Right ventricle myocardium superior (tissue), 1 donor: ENCODE data around the gene RNF145. TPM values are rescaled to one million over a fixed set of nuclear protein-coding genes. Genes with fewer than 3 reads are reported as not detected.
A peak's percentile ranks its signal among the peaks of the same experiment; 100 is the strongest.
"Not testable (repeated sequence)": the region's sequence is repeated elsewhere in the genome, so short reads cannot be mapped to it uniquely, and the experiment has no call there.

ENCODE experiments used
- ATAC-seq: fragments of 200-7000 bp; cut with Tn5 transposase; one replicate; pipeline ENCODE4 v1.9.1; 2020; ENCODE audit warnings: mild to moderate bottlenecking; ENCODE audit not compliant: poor library complexity
- DNase-seq: peaks from one replicate; pipeline ENCODE4 v3.0.0-alpha.2; 2020
- intact Hi-C: fragments of 100-400 bp; cut with DNase I; formaldehyde crosslinking; loops from one replicate; pipeline ENCODE4 v1.11.2; 2022
- total RNA-seq: library from RNA; stranded (reverse); fragmentation: NEBNext Ultra II Directional; extraction: Animal tissue kit (Norgen Biotek cat#: 25700); gene quantifications from one replicate; pipeline ENCODE4 v1.2.1, GENCODE V29; 2021
- donor health status: DM: no; HTN: yes; CAD: no; lungs with severe emphysema.

Gene RNF145
- total RNA-seq, 1 donor from 2014 or later = 20.7 TPM

GRCh38 chr5:159174511-159175168 is 34.7 kb downstream of the RNF145 start:
- ATAC-seq = peak; percentile 83
- DNase-seq = no peak
- intact Hi-C loops = loop anchor here (5.0 kb wide), 1 partner anchor 33 kb away; the partner anchor contains the start of gene RNF145

GRCh38 chr5:159171274-159171673 is 38.1 kb downstream of the RNF145 start:
- ATAC-seq (no peak), DNase-seq (no peak)
- intact Hi-C loops = loop anchor here (5.0 kb wide), 1 partner anchor 36 kb away; the partner anchor contains the start of gene RNF145

DNA sequence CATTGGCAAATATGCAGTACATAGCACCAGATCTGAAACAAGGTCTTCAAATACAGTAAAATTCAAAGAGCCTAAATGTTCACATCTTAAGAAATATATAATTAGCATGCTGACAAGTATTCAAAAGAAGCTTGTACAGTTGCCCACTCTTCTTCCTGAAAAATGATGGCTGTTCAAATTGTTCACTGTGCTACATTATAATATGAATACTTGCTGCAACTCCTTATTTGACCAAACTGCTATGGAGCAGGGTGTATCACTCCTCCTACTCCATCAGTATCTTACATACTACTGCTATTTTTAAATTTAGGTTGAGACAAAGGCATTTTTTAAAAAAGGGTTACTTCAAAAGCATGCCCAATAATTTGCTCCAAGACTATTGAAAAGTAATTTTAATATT is 39.3 kb downstream of the RNF145 start:
- intact Hi-C loops = loop anchor here (5.0 kb wide), 1 partner anchor 37 kb away; the partner anchor contains the start of gene RNF145
- ATAC-seq (no peak), DNase-seq (no peak)

- ATAC-seq (no peak), DNase-seq (no peak)
- intact Hi-C loops = no loop called here
Measured at GRCh38 chr5:159166416-159166815, 42.9 kb downstream of the RNF145 start.

DNA sequence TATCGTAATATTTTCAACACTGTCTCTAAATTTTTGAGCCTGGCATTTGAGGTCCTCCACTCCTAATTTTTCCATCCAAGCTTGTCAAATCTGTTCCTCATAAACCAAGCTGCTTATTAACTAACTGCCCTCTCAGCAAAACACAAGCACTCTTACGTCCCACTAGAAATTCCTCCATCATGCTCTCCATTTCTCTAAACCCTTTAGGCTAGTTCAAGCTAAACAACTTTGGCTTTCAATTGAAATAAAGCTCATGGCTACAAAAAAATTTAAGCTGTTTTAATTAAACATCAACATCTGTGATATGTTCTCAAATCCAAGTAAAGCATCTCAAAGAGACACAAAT is 45.7 kb downstream of the RNF145 start:
- intact Hi-C loops = loop anchor here (5.0 kb wide), 1 partner anchor 99 kb away; the partner anchor contains the start of gene UBLCP1
- ATAC-seq = no peak
- no peak for DNase-seq

DNA sequence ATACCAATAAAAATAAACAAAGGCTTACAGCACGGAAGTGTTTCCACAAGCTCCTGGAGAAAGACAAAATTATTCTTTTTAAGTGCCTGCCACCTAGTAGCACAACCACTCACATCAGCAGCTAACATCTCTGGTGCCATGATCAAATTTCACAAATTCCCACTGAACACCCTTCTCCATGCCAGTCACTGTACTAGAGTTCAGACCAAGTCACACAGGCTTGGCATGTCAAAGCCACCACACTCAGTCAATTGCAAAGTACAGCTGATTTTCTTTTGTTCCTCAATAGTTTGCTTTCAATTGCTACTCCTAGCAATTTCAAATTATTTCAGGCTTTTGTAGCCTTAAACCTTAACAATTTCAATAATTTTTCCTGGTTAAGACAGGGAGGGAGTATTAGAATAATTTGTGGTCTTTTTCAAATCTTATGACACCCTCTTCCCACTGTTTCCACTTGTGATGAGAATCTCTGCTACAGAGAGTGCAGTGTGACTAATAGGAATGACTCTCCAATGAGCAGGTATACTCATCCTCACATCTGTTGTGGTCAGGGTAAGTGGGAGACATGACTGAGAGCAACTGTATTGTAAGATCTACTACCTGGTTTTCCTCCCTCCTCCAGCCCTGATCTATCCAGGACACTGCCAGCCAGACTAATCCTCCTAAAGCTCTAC is 46.2 kb downstream of the RNF145 start:
- ATAC-seq = no peak
- intact Hi-C loops = loop anchor here (5.0 kb wide), 1 partner anchor 99 kb away; the partner anchor contains the start of gene UBLCP1

DNA sequence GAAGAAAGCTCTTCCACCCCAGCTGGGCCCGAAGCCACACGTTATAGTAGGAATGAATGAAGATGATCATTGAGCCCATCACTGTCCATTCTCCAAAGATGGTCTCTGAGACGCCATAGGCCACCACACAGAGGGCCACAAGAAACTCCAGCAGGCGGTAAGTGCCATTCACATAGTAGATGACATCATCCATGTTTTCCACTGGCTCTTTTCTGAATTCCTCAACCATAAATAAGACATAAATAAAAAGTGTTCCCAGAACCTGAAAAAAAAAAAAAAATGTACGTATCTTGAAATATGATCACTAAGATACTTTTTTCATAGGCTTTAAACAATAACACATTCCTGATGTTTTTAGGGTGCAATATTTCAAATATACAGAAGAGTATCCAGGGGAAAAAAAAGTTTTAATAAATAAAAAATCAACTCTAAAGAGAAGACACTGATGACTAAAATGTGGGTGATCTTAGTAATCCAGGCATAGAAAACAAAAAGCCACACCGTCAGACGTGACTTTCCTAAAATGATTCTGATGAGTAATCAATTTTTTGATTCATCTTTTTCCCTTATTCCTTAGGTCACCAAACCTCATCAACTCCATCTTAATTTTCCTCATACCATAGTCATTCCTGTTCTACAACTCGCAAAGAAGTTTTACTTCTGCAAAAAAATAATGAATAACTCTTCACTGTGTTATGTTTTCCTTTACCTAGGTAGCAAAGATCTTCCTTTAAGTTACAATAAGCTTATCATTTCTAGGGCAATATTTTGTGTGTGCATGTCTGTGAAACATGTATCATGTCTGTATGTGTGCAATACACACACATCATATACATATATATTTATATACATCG is 47.8 kb downstream of the RNF145 start:
- ATAC-seq (no peak), DNase-seq (no peak)
- intact Hi-C loops = loop anchor here (5.0 kb wide), 1 partner anchor 101 kb away; the partner anchor contains the start of gene UBLCP1

More for the DNA sequence above, 46.2 kb downstream of the RNF145 start:
- no peak for DNase-seq

DNA sequence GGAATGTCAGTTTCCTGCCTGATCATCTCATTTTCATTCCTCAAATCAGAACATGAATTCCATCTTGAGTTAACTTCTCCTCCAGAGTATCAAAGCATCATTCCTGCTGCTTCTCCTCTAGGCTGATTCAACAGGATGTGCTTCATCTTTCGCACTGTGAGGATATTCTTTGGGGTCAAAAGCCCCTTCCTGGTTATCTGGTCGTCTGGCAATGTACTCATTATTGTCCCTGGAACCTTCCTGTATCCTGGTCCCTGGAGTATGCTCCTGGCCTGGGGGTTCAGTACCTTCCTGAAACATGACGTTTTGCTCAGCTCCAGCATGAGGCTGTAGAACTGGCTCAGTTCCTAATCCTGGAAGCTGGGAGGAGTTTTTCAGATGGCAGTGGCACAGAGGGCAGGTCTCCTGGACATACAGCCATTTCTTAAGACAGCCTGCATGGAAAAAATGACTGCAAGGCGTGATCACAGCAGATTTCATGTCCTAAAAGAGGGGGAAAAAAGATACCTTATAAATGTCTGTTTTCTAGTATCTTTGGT is 50.7 kb downstream of the RNF145 start:
- not testable (repeated sequence) for ATAC-seq, DNase-seq
- intact Hi-C loops = loop anchor here (5.0 kb wide), 1 partner anchor 159 kb away; no protein-coding TSS in a partner anchor

- intact Hi-C loops = loop anchor here (5.0 kb wide), 1 partner anchor 160 kb away; no protein-coding TSS in a partner anchor
- DNase-seq (no peak), ATAC-seq (no peak)
Measured at GRCh38 chr5:159157552-159157951, 51.8 kb downstream of the RNF145 start.

GRCh38 chr5:159156426-159157238 is 52.7 kb downstream of the RNF145 start:
- intact Hi-C loops = loop anchor here (5.0 kb wide), 1 partner anchor 161 kb away; no protein-coding TSS in a partner anchor
- DNase-seq (no peak), ATAC-seq (peak; percentile 89)

- intact Hi-C loops = loop anchor here (5.0 kb wide), 1 partner anchor 161 kb away; no protein-coding TSS in a partner anchor
- DNase-seq (no peak), ATAC-seq (no peak)
Measured at GRCh38 chr5:159155960-159156359, 53.4 kb downstream of the RNF145 start.

GRCh38 chr5:159152876-159153275 is 56.5 kb downstream of the RNF145 start:
- intact Hi-C loops = no loop called here
- ATAC-seq (no peak), DNase-seq (no peak)

GRCh38 chr5:159149085-159149484 is 60.3 kb downstream of the RNF145 start:
- no peak for ATAC-seq

DNA sequence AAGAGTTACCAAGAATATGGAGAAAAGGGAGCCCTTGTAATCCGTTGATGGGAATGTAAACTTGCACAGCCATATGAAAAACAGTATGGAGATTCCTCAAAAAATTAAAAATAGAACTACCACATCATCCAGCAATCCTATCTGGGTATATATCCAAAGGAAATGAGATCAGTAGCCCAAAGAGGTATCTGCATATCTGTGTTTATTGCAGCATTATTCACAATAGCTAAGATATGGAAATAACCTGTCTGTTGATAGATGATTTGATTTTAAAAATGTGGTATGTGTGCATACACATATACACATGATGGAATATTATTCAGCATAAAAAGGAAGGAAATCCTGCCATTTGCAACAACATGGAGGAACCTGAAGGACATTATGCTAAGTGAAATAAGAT is 61.4 kb downstream of the RNF145 start:
- intact Hi-C loops = no loop called here
- DNase-seq = no peak
- no peak for ATAC-seq

More at GRCh38 chr5:159149085-159149484, 60.3 kb downstream of the RNF145 start:
- DNase-seq = no peak
- intact Hi-C loops = no loop called here

DNA sequence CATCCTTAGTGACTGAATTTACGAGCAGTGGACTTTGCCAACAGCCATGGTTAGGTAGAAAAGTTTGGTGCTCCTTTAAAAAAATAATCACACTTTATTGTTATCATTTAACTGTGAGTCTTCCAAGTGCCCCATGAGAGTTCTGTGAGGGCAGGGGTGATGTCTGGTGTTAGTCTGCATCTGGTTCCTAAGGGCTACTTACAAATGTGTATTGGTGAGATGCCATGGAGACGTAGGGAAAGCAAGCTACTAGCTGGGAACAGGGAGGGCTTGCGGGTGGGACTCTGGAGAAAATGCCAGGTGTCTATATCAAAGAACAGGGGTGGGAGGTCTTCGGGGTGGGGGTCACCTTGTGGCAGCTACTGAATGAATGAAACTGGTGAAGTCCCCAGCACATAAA is 62.5 kb downstream of the RNF145 start:
- no peak for ATAC-seq
- intact Hi-C loops = no loop called here
- DNase-seq = no peak

GRCh38 chr5:159145160-159145559 is 64.2 kb downstream of the RNF145 start:
- ATAC-seq, intact Hi-C loops: not testable (repeated sequence)

DNA sequence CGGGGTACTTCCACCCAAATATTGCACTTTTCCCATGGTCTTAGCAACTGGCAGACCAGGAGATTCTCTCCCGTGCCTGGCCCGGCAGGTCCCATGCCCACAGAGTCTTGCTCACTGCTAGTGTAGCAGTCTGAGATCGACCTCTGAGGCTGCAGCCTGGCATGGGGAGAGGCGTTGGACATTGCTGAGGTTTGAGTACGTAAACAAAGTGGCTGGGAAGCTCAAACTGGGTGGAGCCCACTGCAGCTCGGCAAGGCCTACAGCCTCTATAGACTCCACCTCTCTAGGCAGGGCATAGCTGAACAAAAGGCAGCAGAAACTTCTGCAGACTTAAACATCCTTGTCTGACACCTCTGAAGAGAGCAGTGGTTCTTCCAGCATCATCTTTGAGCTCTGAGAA is 69.6 kb downstream of the RNF145 start:
- intact Hi-C loops = loop anchor here (10.0 kb wide), 1 partner anchor 1325 kb away; no protein-coding TSS in a partner anchor
- ATAC-seq (no peak), DNase-seq (no peak)

More at GRCh38 chr5:159145160-159145559, 64.2 kb downstream of the RNF145 start:
- not testable (repeated sequence) for DNase-seq
